Retinal pigment epithelial cell (primary cell): ENCODE data around the gene TEX13B.

Experiments used
- DNase-seq: peaks from one replicate; pipeline ENCODE4 v3.0.0-alpha.2; 2010; ENCODE audit warnings: low read depth
- H3K4me3 ChIP-seq: 2 replicates; pipeline ENCODE4 v1.5.1; 2011; ENCODE audit warnings: mild to moderate bottlenecking, low read length, control low read depth, moderate library complexity
- TF ChIP-seq, protein P1 (sequence below): conservative IDR thresholded peaks from 2 replicates; pipeline ENCODE4 v1.5.1; 2011; ENCODE audit warnings: low read depth, low read length, control low read depth, inconsistent platforms

The TEX13B gene, protein sequence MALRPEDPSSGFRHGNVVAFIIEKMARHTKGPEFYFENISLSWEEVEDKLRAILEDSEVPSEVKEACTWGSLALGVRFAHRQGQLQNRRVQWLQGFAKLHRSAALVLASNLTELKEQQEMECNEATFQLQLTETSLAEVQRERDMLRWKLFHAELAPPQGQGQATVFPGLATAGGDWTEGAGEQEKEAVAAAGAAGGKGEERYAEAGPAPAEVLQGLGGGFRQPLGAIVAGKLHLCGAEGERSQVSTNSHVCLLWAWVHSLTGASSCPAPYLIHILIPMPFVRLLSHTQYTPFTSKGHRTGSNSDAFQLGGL

DNA sequence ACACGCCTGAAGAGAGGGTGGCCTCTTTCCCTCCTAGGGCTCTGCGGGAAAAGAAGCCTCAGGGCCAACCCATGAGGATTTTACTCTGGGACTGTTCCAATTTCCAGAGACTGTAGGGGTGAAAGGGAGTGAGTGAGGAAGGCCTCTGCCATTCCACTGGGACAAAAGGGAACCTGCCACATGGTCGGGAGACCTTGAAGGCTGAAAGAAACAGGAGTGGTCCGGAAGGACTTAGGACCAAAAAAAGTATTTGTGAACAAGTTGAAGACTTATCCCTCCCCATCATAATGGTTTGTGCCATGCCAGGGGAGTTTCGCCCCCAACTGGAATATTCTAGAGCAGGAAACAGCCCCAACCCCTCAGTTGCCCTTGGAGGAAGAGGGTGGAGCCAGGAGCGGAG, at the start of gene TEX13B:
TSS of gene TEX13B (minus strand) at position 15 of the 400 bp plus-strand sequence. CDS start 243 bp downstream, outside the sequence.
- TF ChIP-seq, protein P1, sequence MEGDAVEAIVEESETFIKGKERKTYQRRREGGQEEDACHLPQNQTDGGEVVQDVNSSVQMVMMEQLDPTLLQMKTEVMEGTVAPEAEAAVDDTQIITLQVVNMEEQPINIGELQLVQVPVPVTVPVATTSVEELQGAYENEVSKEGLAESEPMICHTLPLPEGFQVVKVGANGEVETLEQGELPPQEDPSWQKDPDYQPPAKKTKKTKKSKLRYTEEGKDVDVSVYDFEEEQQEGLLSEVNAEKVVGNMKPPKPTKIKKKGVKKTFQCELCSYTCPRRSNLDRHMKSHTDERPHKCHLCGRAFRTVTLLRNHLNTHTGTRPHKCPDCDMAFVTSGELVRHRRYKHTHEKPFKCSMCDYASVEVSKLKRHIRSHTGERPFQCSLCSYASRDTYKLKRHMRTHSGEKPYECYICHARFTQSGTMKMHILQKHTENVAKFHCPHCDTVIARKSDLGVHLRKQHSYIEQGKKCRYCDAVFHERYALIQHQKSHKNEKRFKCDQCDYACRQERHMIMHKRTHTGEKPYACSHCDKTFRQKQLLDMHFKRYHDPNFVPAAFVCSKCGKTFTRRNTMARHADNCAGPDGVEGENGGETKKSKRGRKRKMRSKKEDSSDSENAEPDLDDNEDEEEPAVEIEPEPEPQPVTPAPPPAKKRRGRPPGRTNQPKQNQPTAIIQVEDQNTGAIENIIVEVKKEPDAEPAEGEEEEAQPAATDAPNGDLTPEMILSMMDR, result no peak
- H3K4me3 ChIP-seq, result no peak within 1 kb of the TSS
- DNase-seq, result no peak

DNA sequence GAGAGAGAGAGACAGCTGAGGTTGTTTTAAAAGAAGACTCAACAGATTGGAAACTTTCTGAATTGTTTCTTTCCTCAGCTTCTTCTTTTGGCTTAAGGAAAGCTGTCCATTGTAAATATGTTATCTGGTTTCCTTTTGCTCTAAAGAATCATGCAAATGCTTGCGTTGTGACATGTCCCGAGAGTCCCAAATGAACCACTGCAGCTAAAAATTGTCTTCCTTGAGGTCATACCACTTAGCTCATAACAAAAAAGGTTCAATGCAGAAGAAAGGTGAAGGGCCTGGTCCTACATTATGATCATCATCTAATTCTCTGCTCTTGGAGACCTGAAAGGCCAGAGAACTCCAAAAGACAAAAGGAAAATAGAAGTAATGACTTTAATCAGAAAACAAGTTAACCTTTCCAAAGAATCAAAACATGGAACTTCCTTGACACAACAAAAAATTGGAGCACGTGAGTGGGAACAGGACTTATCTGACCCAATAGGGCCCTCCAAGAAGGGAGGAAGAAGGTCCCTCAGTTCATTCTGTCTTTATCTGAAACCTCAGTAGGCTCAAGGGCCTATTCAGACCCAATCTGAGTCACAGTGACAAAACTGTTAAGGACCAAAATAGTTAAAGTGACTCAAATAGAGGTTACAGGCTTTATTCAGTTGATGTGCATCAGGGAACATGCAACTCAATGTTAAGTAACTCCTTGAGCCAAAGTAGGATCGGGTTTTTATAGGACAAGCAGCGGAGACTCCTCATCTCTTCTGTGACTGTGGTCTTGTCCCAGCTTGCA, 48.0 kb upstream of the TEX13B start:
- DNase-seq, result no peak
- TF ChIP-seq, protein P1, result no peak

DNA sequence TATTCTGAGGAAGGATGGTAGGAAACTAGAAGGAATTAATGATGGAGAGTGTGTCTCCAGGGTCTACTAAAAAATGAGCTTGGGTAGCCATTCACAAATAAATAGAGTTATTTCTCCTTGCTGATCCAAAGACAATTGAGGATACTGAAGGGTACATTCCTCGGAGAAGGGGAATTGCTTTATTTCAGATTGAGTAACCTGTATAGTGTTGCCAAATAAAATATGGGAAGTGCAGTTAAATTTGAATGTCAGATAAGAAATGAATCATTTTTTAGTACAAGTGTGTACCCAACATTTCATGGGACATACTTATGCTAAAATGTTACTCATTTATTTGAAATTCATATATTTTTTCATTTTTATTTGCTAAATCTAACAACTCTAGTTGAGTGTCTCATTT, 46.7 kb upstream of the TEX13B start:
- H3K4me3 ChIP-seq, result no peak overlapping the region
- no peak for DNase-seq
- TF ChIP-seq, protein P1, result no peak

More for the DNA sequence above, 48.0 kb upstream of the TEX13B start:
- H3K4me3 ChIP-seq, result no peak overlapping the region

DNA sequence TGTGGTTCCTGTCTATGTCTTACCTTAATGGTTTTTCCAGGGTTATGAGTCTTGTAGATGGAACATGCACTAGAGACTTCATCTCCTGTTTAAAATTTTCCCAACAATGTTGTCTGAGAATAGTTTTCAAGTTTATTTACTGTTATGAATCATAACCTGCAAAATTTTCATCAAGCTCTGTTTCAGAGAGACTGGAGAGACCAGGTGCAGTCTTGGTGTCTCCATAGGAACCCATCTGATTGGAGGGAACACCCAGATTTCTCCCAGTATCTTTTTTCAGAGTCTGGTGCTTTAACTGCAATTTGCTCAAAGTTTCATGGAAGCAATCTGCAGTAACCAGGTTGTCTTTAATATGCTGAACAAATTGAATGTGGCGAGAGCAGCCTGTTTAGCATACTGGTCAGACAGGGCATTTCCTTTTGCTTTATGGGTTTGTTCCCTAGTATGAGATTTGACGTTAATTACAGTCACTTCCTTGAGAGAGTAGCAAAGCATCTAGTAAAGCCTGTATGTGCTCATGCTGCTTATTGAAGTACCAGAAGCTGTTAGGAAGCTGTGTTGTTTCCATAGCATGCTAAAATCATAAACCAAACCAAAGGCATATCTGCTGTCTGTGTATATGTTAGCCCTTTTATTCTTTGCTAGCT, 43.9 kb upstream of the TEX13B start:
- no peak overlapping the region for H3K4me3 ChIP-seq
- TF ChIP-seq, protein P1, result no peak
- no peak for DNase-seq

DNA sequence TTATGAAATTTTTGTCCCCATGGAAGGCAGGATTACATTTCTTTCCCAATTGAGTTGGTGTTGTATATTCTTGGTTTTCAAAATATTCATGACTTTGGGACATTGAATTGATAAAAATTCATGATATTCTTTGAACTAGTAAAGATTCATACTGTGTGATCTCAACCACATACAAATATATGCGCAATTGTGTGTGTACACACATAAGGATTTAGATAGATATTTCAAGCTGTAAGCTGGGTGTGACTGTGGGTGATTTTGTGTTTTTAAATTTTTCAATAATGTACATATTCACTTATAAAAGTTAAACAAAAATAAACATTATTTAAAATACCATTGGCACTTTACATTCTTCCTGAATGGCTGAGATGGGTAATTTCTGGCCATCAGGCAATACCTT, 43.2 kb upstream of the TEX13B start:
- DNase-seq, result no peak
- H3K4me3 ChIP-seq, result no peak overlapping the region
- TF ChIP-seq, protein P1, result no peak

DNA sequence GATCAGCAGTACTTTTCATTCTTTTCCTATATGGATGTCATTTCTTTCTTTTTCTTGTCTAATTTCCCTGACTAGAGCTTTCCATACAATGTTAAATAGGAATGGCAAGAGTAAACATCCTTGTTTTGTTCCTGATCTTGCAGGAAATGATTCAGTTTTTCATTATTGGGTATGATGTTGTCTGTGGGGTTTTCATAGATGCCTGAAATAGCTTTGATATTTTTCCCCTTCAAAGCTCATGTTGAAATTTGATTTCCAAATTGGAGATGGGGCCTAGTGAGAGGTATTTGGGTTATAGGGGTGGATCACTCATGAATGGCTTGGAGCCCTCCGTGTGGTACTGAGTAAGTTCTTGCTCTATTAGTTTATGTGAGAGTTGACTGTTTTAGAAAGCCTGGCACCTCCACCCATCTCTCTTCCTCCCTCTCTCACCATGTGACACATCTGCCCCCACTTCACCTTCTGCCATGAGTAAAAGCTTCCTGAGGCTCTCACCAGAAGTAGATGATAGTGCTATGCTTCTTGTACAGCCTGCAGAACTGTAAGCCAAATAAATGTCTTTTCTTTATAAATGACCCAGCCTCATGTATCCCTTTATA, 40.4 kb upstream of the TEX13B start:
- no peak overlapping the region for H3K4me3 ChIP-seq
- no peak for DNase-seq
- TF ChIP-seq, protein P1, result no peak
